NCI-H526 treated with DMSO at 0.1 percent for 48 hours (cell line): ENCODE measurements around the gene TBC1D17.

ENCODE experiments used
- DNase-seq: peaks from one replicate; lab custom pipeline; 2025; lab: John Stamatoyannopoulos, UW

Gene TBC1D17

DNA sequence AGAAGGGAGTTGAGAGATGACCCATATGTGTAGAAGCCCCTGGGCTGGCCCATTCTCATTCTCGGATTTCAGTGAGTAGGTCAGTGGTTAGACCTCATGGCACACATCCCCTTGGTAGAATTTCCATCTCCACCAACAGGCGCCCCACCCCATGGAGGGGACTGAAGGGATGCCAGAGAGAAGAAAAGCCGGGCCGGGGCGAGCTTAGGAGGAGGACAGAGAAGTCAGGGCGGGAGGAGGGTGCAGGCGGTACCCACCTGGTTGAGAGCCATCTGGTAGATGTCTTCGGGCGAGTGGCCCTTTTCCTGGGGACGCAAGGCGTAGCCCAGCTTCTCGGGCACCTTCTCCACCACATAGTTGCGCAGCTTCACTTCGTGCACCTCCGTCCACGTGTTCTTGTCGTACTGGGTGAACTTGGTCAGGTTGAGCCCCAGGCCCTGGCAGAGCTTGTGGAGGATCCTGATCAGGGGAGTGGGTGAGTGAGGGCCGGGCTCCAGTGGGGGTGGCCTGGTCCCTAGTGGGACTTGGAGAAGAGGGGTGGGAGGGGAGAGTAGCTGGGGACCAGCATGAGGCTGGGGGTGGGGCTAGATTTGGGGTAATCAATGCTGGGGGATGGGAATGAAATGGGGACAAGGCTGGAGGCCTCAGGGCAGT, 16.6 kb downstream of the TBC1D17 start:
- DNase-seq = no peak

DNA sequence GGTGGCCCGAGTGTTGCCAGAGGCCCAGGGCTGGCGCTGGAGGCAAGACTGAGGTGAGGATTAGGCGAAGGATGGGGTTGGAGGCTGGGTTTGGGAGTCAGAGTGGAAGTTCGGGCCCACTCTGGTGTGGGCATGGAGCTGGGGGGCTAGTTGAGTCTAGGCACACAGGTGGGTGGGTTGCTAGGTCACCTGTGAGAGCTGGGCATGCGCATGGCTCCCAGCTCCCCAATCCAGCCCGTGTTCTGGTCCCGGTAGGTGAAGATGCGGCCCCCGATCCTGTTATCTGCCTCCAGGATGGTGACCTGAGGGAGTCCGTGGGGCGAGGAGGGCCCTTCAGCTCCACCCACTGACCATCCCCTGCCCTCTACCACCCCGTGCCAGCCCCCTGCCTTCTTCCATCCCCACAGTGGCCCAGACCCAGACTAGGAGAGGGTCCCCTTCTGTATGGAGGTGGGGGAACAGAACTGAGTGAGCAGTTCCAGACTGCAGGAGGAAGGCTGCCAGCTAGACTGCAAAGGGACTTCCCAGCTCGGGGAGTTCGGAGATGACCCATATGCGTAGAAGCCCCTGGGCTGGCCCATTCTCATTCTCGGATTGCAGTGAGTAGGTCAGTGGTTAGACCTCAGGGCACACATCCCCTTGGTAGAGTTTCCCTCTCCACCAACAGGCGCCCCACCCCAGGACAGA, 17.5 kb downstream of the TBC1D17 start:
- DNase-seq = no peak

DNA sequence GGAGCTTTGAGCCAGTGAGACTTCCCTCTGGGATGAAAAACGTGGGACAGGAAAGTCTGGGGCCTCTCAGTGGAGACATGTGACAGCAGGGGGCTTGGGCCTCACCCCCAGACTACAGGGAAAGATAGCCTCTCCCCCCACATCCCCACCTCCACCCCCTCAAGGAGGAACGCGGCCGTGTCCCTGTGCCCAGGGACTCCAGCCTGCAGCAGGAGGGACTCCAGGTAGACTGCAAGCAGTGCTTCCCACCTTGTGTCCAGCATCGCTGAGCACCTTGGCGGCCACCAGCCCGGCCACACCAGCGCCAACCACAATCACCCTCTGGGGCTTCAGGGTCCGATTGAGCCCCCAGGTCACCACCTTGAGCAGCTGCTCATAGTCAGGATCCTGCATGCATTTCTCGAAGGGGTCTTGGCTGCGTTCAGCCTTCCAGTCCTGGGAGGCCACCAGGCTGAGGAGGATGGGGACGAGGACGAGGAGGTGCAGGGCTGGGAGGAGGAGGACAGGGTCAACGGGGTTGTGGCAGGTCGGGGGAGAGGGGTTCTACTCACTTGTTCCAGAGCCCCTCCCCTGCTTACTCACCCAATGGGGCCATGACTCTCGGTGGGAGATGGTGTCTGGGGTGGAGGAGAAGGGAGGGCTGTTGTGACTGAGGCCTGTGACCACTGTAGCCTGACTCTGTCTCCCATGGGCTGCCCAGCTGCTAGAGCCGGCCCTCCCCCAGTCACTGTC, 18.2 kb downstream of the TBC1D17 start:
- no peak for DNase-seq

DNA sequence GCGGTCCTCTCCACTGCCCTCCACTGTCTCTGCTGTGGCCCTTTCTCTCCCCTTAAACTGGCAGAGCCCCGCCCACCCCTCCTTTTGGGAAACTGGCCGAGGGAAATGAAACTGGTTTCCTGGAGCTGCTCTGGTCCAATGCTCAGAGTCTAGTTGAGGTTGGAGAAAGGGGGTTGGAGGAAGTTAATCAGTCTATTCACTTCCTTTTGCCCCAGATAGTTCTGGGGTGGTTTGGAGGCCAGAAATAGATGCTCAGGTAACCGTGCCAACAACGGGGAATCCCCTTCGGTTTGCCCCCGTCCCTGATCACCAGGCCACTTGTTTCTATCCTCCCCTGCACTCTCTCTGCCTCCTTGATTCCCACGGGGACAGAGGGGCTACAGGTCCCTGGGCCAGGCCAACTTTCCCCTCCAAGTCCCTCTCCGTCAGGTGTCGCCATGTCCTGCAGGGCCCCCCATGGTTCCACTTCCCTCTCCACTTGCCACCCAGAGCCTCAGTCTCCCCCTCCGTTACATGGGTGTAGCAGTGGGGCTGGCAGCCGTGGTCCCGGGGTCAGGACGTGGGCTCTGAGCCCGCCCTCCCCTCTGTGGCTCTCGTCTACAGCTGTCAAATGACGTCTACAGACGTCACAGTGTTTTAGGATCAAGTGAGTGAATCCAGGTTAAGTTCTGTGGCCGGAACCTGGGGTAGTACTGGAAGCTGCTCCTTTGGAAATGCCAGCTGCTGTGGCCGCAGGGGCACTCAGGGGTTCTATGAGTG, 19.5 kb downstream of the TBC1D17 start, which contains the start of gene IL4I1:
Gene IL4I1 (minus strand): TSS at position 25 of the 759 bp plus-strand sequence. CDS start 727 bp downstream, outside the sequence.
- no peak for DNase-seq

DNA sequence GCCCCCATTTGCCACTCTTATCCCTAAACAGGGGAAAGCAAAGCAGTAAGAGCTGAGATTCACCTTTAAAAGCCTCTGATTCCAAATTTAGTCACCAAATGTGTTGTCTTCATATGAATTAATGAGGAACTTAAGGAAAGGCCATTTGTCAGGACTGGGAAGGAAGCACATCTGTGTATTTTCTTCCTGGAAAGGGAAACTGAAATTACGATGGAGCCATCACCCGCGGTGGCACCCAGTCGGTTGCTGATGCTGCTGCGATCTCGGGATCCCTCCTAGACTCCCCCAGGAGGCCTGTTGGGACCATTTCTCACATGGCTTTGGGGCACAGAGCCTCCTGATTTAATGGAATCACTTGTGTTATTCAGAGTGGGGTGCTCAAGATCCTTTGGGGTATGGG, 26.6 kb downstream of the TBC1D17 start:
- no peak for DNase-seq

DNA sequence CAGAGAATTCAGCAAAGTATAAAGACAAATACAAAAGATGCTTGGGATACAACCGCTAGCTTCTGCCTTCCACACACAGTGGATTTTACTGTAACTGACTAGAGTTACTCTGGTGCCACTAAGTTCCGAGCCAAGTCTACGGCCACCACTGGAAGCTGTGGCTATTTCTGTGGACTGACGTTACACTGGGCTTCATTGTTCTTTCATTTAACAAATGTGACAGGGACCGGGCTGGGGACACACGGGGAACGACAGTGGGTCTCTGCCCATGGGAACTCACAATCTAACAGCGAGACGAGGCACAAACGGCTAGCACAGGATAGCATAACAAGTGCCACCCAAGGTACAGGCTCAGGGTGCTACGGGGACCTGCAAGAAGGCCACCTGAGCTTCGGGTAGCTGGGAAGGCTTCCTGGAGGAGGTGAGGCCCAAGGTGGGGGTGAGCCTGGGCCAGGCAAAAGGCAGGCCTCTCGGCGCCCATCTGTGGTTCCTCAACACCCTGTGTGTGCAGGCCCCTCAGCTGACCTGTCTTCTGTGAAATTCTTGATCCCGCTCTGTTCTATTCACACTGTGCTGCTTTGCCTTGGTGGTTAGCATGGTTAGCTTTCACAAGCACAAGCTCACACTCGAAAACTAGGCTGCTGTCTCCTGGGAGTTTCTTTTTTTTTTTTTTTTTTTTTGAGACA, 29.5 kb downstream of the TBC1D17 start:
- DNase-seq = no peak

DNA sequence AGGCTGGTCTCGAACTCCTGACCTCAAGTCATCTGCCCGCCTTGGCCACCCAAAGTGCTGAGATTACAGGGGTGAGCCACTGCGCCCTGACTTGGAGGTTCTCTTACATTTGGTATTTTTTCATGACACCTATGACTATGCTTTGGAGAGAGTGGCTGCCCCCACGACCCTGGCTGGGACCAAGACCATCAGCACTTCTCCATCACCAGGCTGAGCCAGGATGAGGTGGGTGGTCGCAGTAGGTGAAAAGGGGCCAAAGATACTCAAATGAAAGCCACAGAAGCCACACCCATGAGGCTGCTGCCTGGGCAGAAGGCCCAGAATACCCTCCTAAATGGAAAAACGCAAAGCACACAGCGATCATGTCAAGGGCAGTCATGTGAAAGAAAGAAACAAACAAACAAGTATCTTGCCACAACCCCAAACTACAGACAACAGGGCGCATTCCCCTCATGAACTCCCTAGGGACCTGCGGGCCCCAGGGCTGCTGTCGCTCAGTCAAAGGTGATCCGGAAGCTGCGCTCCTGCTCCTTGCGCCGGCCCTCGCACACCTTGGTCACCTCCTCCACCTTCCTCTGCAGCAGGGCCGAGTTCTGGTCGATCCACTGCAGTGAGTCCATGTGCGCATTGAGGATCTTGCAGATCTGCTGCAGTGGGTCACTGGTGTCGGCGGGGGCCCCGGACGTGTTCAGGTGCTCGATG, 30.4 kb downstream of the TBC1D17 start:
- no peak for DNase-seq

DNA sequence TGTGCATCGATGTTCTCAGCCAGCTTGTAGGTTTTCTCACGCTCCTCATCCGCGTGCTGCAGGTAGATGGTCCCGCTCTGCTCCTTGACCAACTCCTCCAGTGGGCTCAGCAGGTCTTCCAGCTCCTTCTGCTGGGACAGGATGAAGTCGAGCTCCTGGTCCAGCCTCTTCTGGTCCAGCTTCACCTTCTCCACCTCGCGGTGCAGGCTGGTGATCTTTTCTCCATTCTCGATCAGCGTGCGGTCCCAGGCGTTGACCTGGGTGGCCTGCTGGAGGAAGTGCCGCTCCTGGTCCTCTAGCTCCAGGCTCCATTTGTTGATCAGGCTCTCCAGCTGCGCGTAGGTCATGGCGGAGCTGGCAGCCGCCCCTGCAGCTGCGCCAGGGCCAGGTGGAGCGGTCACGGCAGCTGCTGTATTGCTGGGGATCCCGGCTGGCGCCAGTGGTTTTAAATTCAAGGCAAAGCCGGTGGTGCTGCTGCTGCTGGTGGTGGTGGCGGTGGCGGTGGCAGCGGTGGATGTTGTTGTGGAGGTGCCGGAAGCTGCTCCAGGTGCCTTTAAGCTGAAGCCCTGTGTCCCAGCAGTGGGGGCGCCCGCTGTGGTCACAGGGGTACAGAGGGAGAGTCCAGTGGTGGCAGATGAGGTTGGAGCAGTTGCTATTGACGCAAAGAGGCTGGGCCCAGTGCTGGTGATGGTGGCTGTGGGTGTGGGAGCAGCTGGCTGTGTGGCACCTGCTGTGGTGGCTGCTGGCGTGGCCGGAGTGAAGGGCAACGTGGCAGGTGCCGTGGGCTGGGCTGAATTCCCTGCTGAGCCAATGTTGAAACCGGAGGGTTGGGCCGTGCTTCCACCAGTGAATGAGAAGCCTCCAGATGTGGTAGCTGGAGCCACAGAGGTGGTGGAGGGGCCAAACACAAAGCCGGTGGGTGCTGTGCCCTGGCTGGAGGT, 31.2 kb downstream of the TBC1D17 start:
- no peak for DNase-seq

DNA sequence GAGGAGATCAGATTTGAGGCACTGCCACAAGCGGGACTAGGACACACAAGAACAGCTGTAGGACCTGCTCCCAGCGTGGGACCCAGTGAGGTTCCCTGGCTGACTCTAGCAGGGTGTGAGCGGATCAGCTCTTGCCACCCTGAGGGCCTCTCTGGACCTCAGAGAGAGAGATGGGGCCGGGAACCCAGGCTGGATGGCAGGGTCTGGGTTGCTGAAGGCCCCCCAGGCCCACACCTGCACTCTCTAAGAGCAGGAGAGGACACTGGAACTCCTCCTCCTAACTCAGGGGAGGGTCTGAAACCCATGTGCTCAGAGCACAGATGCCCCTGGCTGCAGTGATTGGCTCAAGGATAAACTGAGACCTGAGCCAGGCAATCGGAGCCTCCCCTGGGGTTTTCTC, 32.7 kb downstream of the TBC1D17 start:
- DNase-seq = no peak

- no peak for DNase-seq
Observed at GRCh38 chr19:49911381-49912145, 34.1 kb downstream of the TBC1D17 start.

DNA sequence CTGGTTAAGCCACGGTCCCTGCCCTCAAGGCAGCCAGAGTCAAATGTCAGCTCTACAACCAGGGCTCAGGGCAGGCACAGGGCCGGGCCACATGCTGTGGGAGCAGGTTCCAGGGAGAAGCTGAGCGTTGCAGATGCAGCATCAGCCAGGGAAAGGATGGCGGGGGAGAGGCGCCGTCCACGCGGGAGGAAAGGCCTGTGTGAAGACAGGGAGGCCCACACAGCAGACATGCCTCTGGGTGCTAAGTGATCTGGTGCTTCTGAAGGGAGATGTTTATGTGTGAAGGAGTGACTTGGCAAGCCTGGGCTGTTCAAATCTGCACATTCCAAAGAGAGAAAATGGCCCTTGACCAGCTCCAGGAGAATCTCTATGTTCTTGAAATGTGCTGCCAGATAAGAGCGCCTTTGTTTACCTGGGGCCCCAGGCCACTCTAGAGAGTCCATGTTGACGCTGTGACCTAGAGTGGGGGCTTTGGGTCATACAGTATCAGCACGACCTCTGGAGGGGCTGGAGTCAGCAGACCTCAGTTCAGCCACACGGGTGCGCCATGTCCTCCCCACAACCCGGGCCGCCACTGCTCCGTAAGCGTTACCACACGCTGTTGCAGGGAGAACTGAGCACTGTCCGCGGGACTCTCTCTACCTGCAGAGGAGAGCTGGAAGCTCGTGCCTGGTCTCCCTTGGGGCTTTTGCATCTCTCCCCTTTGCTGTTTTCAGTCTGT, 35.6 kb downstream of the TBC1D17 start:
- DNase-seq = no peak

DNA sequence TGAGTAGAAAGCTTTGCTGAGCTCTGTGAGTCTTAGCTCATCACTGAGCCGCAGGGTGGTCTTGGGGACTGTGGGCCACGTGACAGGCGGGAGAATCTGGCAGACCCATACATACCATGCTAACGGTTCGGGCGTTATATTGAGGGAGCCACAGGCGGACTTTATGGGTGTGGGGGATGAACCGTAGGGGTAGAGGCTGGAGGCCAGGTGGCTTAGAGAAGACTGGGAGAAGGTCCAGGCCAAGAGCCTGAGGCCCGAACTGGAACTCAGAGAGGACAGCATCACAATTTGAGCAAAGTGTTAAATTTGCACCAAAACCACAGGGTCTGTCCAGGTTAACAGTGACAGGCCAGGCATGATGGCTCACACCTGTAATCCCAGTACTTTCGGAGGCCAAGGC, 36.2 kb downstream of the TBC1D17 start:
- no peak for DNase-seq

DNA sequence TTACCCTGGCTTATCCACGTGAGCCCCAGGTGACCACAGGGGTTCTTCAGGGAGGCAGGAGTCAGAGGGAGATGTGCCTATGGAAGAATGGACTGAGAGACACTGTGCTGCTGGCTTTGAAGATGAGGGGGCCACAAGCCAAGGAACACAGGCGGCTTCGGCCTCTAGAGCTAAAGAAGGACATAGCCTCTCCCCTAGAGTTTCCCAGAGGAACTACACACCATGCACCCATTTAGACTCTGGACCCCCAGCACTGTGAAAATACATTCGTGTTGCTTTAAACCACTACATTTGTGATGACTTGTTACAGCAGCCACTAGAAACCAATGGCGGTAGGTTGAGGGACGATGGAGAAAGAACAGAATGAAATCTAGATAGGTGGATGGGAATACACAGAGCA, 37.8 kb downstream of the TBC1D17 start:
- DNase-seq = no peak

- DNase-seq = no peak
Observed at GRCh38 chr19:49916839-49917733, 39.6 kb downstream of the TBC1D17 start.

GRCh38 chr19:49918089-49918488, 40.6 kb downstream of the TBC1D17 start:
- no peak for DNase-seq

- peak; percentile 12 for DNase-seq
Observed at GRCh38 chr19:49920624-49921363, 43.3 kb downstream of the TBC1D17 start.
